Endothelial cell (in vitro differentiated cells): ENCODE results near the gene THSD4. TPM values are rescaled to one million over a fixed set of nuclear protein-coding genes. Genes with fewer than 3 reads are reported as not detected.
"Not testable (repeated sequence)": the region's sequence is repeated elsewhere in the genome, so short reads cannot be mapped to it uniquely, and the experiment has no call there.

Source experiments
- DNase-seq: peaks from one replicate; pipeline ENCODE4 v3.0.0; 2021; ENCODE audit warnings: low spot score
- H3K27ac Mint-ChIP-seq: one replicate; pipeline ENCODE4 v1.8.0; 2021; ENCODE audit warnings: mixed read lengths, inconsistent platforms; ENCODE audit not compliant: unreplicated experiment
- H3K27me3 Mint-ChIP-seq: one replicate; pipeline ENCODE4 v1.8.0; 2021; ENCODE audit warnings: mild to moderate bottlenecking, moderate library complexity, mixed read lengths, inconsistent platforms; ENCODE audit not compliant: unreplicated experiment
- H3K36me3 Mint-ChIP-seq: one replicate; pipeline ENCODE4 v1.8.0; 2021; ENCODE audit warnings: mild to moderate bottlenecking, low read depth, mixed read lengths, inconsistent platforms; ENCODE audit not compliant: unreplicated experiment
- H3K4me1 Mint-ChIP-seq: one replicate; pipeline ENCODE4 v1.8.0; 2021; ENCODE audit warnings: mild to moderate bottlenecking, mixed read lengths, inconsistent platforms; ENCODE audit not compliant: unreplicated experiment
- H3K4me3 Mint-ChIP-seq: one replicate; pipeline ENCODE4 v1.8.0; 2021; ENCODE audit warnings: mild to moderate bottlenecking, mixed read lengths, inconsistent platforms; ENCODE audit not compliant: unreplicated experiment
- H3K9me3 Mint-ChIP-seq: one replicate; pipeline ENCODE4 v1.8.0; 2021; ENCODE audit warnings: mixed read lengths, inconsistent platforms; ENCODE audit not compliant: unreplicated experiment
- CTCF ChIP-seq: fragments of 200-600 bp; sonication (generic); IDR thresholded peaks from one replicate; pipeline ENCODE4 v1.5.0; 2021; ENCODE audit warnings: antibody characterized with exemption; ENCODE audit not compliant: unreplicated experiment
- total RNA-seq: library from RNA; stranded (reverse); fragmentation: NEBNext Ultra II Directional; extraction: Animal tissue kit (Norgen Biotek cat#: 25700); gene quantifications from one replicate; pipeline ENCODE4 v1.2.1, GENCODE V29; 2021; ENCODE audit not compliant: unreplicated experiment

THSD4 gene
- total RNA-seq, 1 donor from 2014 or later, result 0.92 TPM

DNA sequence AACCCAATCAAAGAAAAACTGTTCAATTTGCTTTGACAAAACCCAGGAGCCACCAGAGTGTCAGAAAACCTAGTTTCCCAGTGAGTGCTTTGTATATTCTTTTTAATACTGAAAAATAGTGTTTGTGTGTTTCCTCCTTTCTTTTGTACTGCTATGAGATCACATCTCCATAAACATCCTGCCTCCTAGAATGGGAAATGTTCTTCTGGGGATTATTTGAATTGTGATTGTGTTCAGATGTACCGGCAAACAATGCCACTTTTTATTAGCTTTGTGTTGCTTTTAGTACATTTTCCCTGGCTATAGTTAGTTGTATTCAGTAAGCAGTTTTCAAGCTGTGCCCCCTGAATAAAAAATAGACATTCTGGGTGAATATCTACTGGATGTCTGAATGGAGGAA, 547.0 kb downstream of the THSD4 start:
- peaks cover 9% of the 10 kb centered on the region for H3K4me1 Mint-ChIP-seq
- no peaks in the 10 kb centered on the region for H3K27me3 Mint-ChIP-seq
- no peak overlapping the region for H3K4me3 Mint-ChIP-seq
- H3K36me3 Mint-ChIP-seq, result no peaks in the 10 kb centered on the region
- TF ChIP-seq CTCF, result no peak
- no peak for DNase-seq
- H3K9me3 Mint-ChIP-seq, result no peaks in the 10 kb centered on the region
- peak overlapping the region; percentile 72 for H3K27ac Mint-ChIP-seq

GRCh38 chr15:71664622-71665021, 549.4 kb downstream of the THSD4 start:
- H3K4me3 Mint-ChIP-seq, result no peak overlapping the region
- no peaks in the 10 kb centered on the region for H3K36me3 Mint-ChIP-seq
- TF ChIP-seq CTCF, result no peak
- no peaks in the 10 kb centered on the region for H3K27me3 Mint-ChIP-seq
- H3K27ac Mint-ChIP-seq, result no peak overlapping the region
- H3K9me3 Mint-ChIP-seq, result no peaks in the 10 kb centered on the region
- peaks cover 9% of the 10 kb centered on the region for H3K4me1 Mint-ChIP-seq
- DNase-seq, result no peak

DNA sequence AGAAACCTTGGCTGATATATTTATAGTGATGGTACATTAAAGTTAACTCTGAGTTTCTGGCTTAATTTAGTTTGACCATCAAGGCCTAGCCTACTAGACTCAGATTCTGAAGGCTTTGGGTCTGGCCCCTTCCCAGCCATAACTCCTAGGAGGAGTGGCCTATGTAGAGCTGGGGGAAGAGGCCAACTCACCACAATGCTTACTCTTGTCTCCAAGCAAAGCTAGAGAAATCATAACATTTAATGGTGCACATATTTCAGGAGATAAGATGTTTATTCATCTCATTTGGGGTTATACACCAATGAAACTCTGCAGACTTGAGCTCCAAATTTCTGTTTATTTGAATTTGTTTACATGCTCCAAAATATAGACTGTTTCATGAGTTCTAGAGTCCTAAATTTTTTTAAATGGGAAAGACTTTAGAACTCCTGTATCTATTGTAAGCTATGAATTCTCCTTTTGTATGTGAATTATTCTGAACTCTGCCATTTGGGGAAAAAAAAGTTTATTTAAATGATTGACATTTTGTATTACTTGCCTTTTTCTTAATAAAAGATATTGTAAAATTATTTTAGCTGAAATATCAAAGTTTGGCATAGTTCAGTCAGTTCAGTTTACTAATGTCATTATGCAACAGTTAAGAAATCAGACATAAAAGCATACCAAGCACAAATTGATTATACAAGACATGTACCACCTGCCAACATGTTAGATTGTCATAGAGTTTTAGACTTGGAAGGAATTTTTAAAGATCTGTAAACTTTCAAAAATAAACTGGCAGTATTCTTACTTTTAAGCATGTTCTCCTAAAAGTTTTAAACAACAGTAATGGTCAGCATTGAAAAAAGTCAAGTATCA, 551.7 kb downstream of the THSD4 start:
- Mint-ChIP-seq H3K27me3 (no peaks in the 10 kb centered on the region), H3K4me1 (peaks cover 8% of the 10 kb centered on the region), H3K9me3 (no peaks in the 10 kb centered on the region), H3K36me3 (no peaks in the 10 kb centered on the region), H3K4me3 (no peak overlapping the region), H3K27ac (no peak overlapping the region)
- DNase-seq, result no peak
- TF ChIP-seq CTCF, result no peak

- no peak overlapping the region for H3K27ac Mint-ChIP-seq
- TF ChIP-seq CTCF, result no peak
- H3K4me1 Mint-ChIP-seq, result no peaks in the 10 kb centered on the region
- no peaks in the 10 kb centered on the region for H3K9me3 Mint-ChIP-seq
- H3K36me3 Mint-ChIP-seq, result no peaks in the 10 kb centered on the region
- DNase-seq, result no peak
- H3K4me3 Mint-ChIP-seq, result no peak overlapping the region
- H3K27me3 Mint-ChIP-seq, result no peaks in the 10 kb centered on the region
These were observed 554.4 kb downstream of the THSD4 start for GRCh38 chr15:71669688-71670087.

GRCh38 chr15:71670222-71670621, 555.0 kb downstream of the THSD4 start:
- H3K9me3 Mint-ChIP-seq, H3K36me3 Mint-ChIP-seq, H3K4me3 Mint-ChIP-seq, DNase-seq, H3K27me3 Mint-ChIP-seq, H3K27ac Mint-ChIP-seq, H3K4me1 Mint-ChIP-seq: not testable (repeated sequence)
